Thoracic aorta (tissue), 2 donors: ENCODE data around the gene ICA1L. TPM values are rescaled to one million over a fixed set of nuclear protein-coding genes. Genes with fewer than 3 reads are reported as not detected.

Source experiments
- ATAC-seq: fragments of 150-250 bp; one replicate; pipeline ENCODE4 v1.8.0; 2017; ENCODE audit warnings: low read depth; ENCODE audit not compliant: insufficient number of reproducible peaks, low FRiP score
- DNase-seq: peaks from one replicate; pipeline ENCODE4 v3.0.0-alpha.2; 2020; ENCODE audit warnings: low spot score
- H3K27ac ChIP-seq, 2 donors: fragments of 200-600 bp; sonication (generic); 1 replicate in 1 of 2; 2 replicates in 1 of 2; pipeline ENCODE4 v1.5.1; 2016; ENCODE audit warnings: mild to moderate bottlenecking in 2 of 2, moderate library complexity in 2 of 2
- H3K27me3 ChIP-seq: fragments of 200-600 bp; sonication (generic); replicated peaks from 2 replicates; pipeline ENCODE4 v1.6.0; 2016; ENCODE audit warnings: mild to moderate bottlenecking; ENCODE audit not compliant: insufficient read depth
- H3K36me3 ChIP-seq: fragments of 200-600 bp; sonication (generic); one replicate; pipeline ENCODE4 v1.5.1; 2016
- H3K4me1 ChIP-seq, 2 donors: fragments of 200-600 bp; sonication (generic); 1 replicate in 1 of 2; 2 replicates in 1 of 2; pipeline versions ENCODE4 v1.5.1 to v1.6.0; 2016; ENCODE audit warnings: low read depth in 2 of 2, mild to moderate bottlenecking in 1 of 2; ENCODE audit not compliant: control insufficient read depth in 1 of 2
- H3K4me3 ChIP-seq: fragments of 200-600 bp; sonication (generic); 2 replicates; pipeline ENCODE4 v1.5.1; 2016; ENCODE audit warnings: mild to moderate bottlenecking
- H3K9me3 ChIP-seq: fragments of 200-600 bp; sonication (generic); 2 replicates; pipeline ENCODE4 v1.5.1; 2016
- total RNA-seq, 2 donors: library from RNA; depleted of rRNA; stranded (reverse); fragments of >200 nt; gene quantifications; one replicate each; pipeline versions ENCODE4 v1.1.0 to v1.2.3, GENCODE V29; 2016
- TF ChIP-seq, protein P1 (sequence below): fragments of 200-600 bp; sonication (generic); IDR thresholded peaks from one replicate; pipeline ENCODE4 v1.5.1; 2019; ENCODE audit warnings: antibody characterized with exemption

ICA1L gene
- total RNA-seq, 2 donors from 2014 or later = 12.9 to 13.7 TPM

DNA sequence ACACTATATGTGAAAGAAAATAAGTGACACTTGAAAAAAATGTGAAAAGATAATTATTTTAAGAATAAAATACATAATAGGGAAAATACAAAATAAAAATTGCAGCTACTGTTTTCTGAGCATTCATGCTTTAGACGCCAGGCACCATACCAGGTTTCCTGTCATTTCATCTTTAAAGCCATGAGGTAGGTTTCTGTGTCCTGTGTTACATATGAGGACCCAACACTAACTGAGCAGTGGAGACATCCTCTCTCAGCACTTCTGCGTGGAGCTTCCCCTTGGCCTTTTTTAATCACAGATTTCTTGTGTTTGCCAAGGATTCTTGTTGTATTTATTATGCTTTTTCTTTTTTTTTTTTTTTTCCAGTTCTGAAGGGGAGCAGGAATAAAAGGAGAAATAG lies 119.5 kb downstream of the ICA1L start:
- H3K4me1 ChIP-seq = no peaks in the 10 kb centered on the region
- H3K27me3 ChIP-seq = no peaks in the 10 kb centered on the region
- no peaks in the 10 kb centered on the region for H3K9me3 ChIP-seq
- DNase-seq = no peak
- no peak overlapping the region for H3K4me3 ChIP-seq
- peaks cover under 1% of the 10 kb centered on the region for H3K36me3 ChIP-seq
- TF ChIP-seq, protein P1, sequence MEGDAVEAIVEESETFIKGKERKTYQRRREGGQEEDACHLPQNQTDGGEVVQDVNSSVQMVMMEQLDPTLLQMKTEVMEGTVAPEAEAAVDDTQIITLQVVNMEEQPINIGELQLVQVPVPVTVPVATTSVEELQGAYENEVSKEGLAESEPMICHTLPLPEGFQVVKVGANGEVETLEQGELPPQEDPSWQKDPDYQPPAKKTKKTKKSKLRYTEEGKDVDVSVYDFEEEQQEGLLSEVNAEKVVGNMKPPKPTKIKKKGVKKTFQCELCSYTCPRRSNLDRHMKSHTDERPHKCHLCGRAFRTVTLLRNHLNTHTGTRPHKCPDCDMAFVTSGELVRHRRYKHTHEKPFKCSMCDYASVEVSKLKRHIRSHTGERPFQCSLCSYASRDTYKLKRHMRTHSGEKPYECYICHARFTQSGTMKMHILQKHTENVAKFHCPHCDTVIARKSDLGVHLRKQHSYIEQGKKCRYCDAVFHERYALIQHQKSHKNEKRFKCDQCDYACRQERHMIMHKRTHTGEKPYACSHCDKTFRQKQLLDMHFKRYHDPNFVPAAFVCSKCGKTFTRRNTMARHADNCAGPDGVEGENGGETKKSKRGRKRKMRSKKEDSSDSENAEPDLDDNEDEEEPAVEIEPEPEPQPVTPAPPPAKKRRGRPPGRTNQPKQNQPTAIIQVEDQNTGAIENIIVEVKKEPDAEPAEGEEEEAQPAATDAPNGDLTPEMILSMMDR = no peak
- H3K27ac ChIP-seq = no peak overlapping the region
- ATAC-seq = no peak

GRCh38 chr2:202750763-202751427 lies 120.7 kb downstream of the ICA1L start:
- ATAC-seq = no peak
- no peak overlapping the region for H3K4me3 ChIP-seq
- no peaks in the 10 kb centered on the region for H3K36me3 ChIP-seq

GRCh38 chr2:202749477-202749876 lies 122.1 kb downstream of the ICA1L start:
- no peaks in the 10 kb centered on the region for H3K4me1 ChIP-seq
- no peak for DNase-seq
- TF ChIP-seq, protein P1 = no peak
- no peaks in the 10 kb centered on the region for H3K27me3 ChIP-seq
- H3K9me3 ChIP-seq = peaks cover under 1% of the 10 kb centered on the region
- no peak overlapping the region for H3K4me3 ChIP-seq
- no peak overlapping the region for H3K27ac ChIP-seq
- H3K36me3 ChIP-seq = no peaks in the 10 kb centered on the region
- no peak for ATAC-seq

More at GRCh38 chr2:202750763-202751427, 120.7 kb downstream of the ICA1L start:
- H3K27me3 ChIP-seq = no peaks in the 10 kb centered on the region
- H3K27ac ChIP-seq = no peak overlapping the region
- DNase-seq = no peak
- H3K4me1 ChIP-seq = no peaks in the 10 kb centered on the region
- TF ChIP-seq, protein P1 = no peak
- no peaks in the 10 kb centered on the region for H3K9me3 ChIP-seq

DNA sequence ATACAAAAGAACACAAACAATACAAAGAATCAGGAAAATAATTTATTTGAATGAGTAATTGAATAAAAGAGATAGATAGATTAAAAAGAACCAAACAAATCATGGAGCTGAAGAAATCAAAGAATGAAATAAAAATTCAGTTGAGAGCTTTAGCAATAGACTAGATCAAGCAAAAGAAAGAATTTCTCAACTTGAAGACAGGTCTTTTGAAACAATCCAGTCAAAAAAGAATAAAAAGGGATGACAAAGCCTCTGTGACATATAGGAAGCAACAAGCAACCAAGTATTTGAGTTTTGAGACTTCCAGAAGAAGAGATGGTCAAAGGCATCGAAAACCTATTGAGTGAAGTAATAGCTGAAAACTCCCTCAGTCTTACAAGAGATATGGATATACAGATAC lies 128.0 kb downstream of the ICA1L start:
- H3K4me3 ChIP-seq = no peak overlapping the region
- no peak for ATAC-seq
- H3K9me3 ChIP-seq = peaks cover 10% of the 10 kb centered on the region
- DNase-seq = no peak
- H3K4me1 ChIP-seq = no peaks in the 10 kb centered on the region
- TF ChIP-seq, protein P1 = no peak
- no peaks in the 10 kb centered on the region for H3K27me3 ChIP-seq
- H3K36me3 ChIP-seq = no peaks in the 10 kb centered on the region
- H3K27ac ChIP-seq = no peak overlapping the region

GRCh38 chr2:202736826-202737225 lies 134.7 kb downstream of the ICA1L start:
- Histone ChIP-seq H3K36me3 (peaks cover 2% of the 10 kb centered on the region), H3K9me3 (peaks cover 7% of the 10 kb centered on the region), H3K27me3 (no peaks in the 10 kb centered on the region), H3K27ac (no peak overlapping the region), H3K4me1 (no peaks in the 10 kb centered on the region), H3K4me3 (no peak overlapping the region)
- TF ChIP-seq, protein P1 = no peak
- DNase-seq (no peak), ATAC-seq (no peak)
